ENCODE measurements around the gene DNAJB9.

The DNAJB9 gene

GRCh38 chr7:108611268-108611667 is 41.6 kb downstream of the DNAJB9 start:
- no peak for DNase-seq

GRCh38 chr7:108613147-108613948 is 43.7 kb downstream of the DNAJB9 start:
- DNase-seq, result no peak

- no peak for DNase-seq
These were observed 44.3 kb downstream of the DNAJB9 start for GRCh38 chr7:108613949-108614381.

GRCh38 chr7:108614896-108615295 is 45.2 kb downstream of the DNAJB9 start:
- DNase-seq, result no peak

- no peak for DNase-seq
These were observed 48.4 kb downstream of the DNAJB9 start for GRCh38 chr7:108618056-108618455.

- no peak for DNase-seq
These were observed 53.5 kb downstream of the DNAJB9 start for GRCh38 chr7:108623220-108623619.
